IMR-90 (cell line): ENCODE measurements around the gene FNDC3B. TPM values are rescaled to one million over a fixed set of nuclear protein-coding genes. Genes with fewer than 3 reads are reported as not detected.
A peak's percentile ranks its signal among the peaks of the same experiment; 100 is the strongest.

Experiments used
- ATAC-seq: fragments of 200-7000 bp; cut with Tn5 transposase; 2 replicates; pipeline ENCODE4 v1.9.1; 2020; ENCODE audit warnings: low read depth, mild to moderate bottlenecking, moderate library complexity
- BruUV-seq: library from RNA; stranded (reverse); fragments of 400-500 nt; replicated peaks from 2 replicates; lab custom pipeline; 2021; lab: Mats Ljungman, UMichigan
- CTCF ChIA-PET: fragments of 300-600 bp; formaldehyde crosslinking; extraction: SDS; loops from one replicate; lab custom pipeline; 2021; ENCODE audit warnings: antibody characterized with exemption; lab: Yijun Ruan, JAX
- POLR2A ChIA-PET: fragments of 300-600 bp; sonication (Branson Sonifier 250); formaldehyde crosslinking; loops from one replicate; lab custom pipeline; 2022; ENCODE audit warnings: antibody characterized with exemption; ENCODE audit not compliant: unreplicated experiment; lab: Charles Lee
- DNase-seq: peaks from one replicate; pipeline ENCODE4 v3.0.0; 2013
- H2AFZ ChIP-seq: replicated peaks from 2 replicates; pipeline ENCODE3; 2013; ENCODE audit warnings: low read length, mild to moderate bottlenecking; ENCODE audit not compliant: poor library complexity
- H2AK5ac ChIP-seq: 2 replicates; pipeline ENCODE4 v1.6.1; 2013; ENCODE audit warnings: low read depth, low read length, inconsistent platforms
- H2AK9ac ChIP-seq: replicated peaks from 2 replicates; pipeline ENCODE3; 2013; ENCODE audit warnings: mild to moderate bottlenecking, low read depth, low read length, moderate library complexity; ENCODE audit not compliant: poor library complexity
- H2BK120ac ChIP-seq: 2 replicates; pipeline ENCODE4 v1.6.1; 2013; ENCODE audit warnings: low read depth, low read length, inconsistent platforms
- H2BK15ac ChIP-seq: 3 replicates; pipeline ENCODE4 v1.6.1; 2013; ENCODE audit warnings: low read depth, low read length, inconsistent platforms
- H2BK20ac ChIP-seq: 2 replicates; pipeline ENCODE4 v1.6.1; 2013; ENCODE audit warnings: low read depth, mild to moderate bottlenecking, inconsistent platforms, low read length, moderate library complexity
- H2BK5ac ChIP-seq: 2 replicates; pipeline ENCODE4 v1.6.1; 2013; ENCODE audit warnings: mild to moderate bottlenecking, low read depth, low read length, inconsistent platforms; ENCODE audit not compliant: poor library complexity, severe bottlenecking
- H3K14ac ChIP-seq: replicated peaks from 2 replicates; pipeline ENCODE4 v1.6.1; 2013; ENCODE audit warnings: low read depth, low read length, inconsistent platforms
- H3K18ac ChIP-seq: 2 replicates; pipeline ENCODE4 v1.6.1; 2013; ENCODE audit warnings: low read depth, low read length, control low read depth
- H3K23ac ChIP-seq: 2 replicates; pipeline ENCODE4 v1.6.1; 2013; ENCODE audit warnings: low read depth, low read length, inconsistent platforms
- H3K27ac ChIP-seq: 2 replicates; pipeline ENCODE4 v1.5.1; 2013; ENCODE audit warnings: mild to moderate bottlenecking, control low read depth, low read length; ENCODE audit not compliant: insufficient read depth
- H3K27me3 ChIP-seq: 2 replicates; pipeline ENCODE4 v1.6.1; 2013; ENCODE audit warnings: low read length; ENCODE audit not compliant: control insufficient read depth, insufficient read depth
- H3K36me3 ChIP-seq: 2 replicates; pipeline ENCODE4 v1.6.1; 2013; ENCODE audit warnings: low read length, mixed read lengths; ENCODE audit not compliant: control insufficient read depth, insufficient read depth
- H3K4ac ChIP-seq: 2 replicates; pipeline ENCODE4 v1.6.1; 2013; ENCODE audit warnings: low read depth, low read length, inconsistent platforms
- H3K4me1 ChIP-seq: 2 replicates; pipeline ENCODE4 v1.6.1; 2013; ENCODE audit warnings: low read length, mixed read lengths; ENCODE audit not compliant: control insufficient read depth, insufficient read depth
- H3K4me2 ChIP-seq: 2 replicates; pipeline ENCODE4 v1.6.1; 2013; ENCODE audit warnings: low read depth, mild to moderate bottlenecking, control low read depth, low read length, moderate library complexity
- H3K4me3 ChIP-seq: 2 replicates; pipeline ENCODE4 v1.5.1; 2013; ENCODE audit warnings: low read depth, mild to moderate bottlenecking, control low read depth, low read length, moderate library complexity; ENCODE audit not compliant: insufficient read depth
- H3K56ac ChIP-seq: 2 replicates; pipeline ENCODE4 v1.6.1; 2013; ENCODE audit warnings: low read length, inconsistent platforms; ENCODE audit not compliant: insufficient read depth; ENCODE audit errors: extremely low read depth
- H3K79me1 ChIP-seq, 2 experiments: 2 replicates each; pipeline ENCODE4 v1.6.1; 2013; ENCODE audit warnings: low read length in 2 of 2, inconsistent platforms in 1 of 2, low read depth in 1 of 2
- H3K9ac ChIP-seq: 2 replicates; pipeline ENCODE4 v1.6.1; 2013; ENCODE audit warnings: low read depth, low read length, control low read depth
- H3K9me1 ChIP-seq: 2 replicates; pipeline ENCODE4 v1.6.1; 2013; ENCODE audit warnings: low read length, inconsistent platforms; ENCODE audit not compliant: insufficient read depth
- H3K9me3 ChIP-seq: 2 replicates; pipeline ENCODE4 v1.6.1; 2013; ENCODE audit warnings: low read length; ENCODE audit not compliant: control insufficient read depth, insufficient read depth
- H4K20me1 ChIP-seq: 2 replicates; pipeline ENCODE4 v1.6.1; 2013; ENCODE audit warnings: low read length, inconsistent platforms; ENCODE audit not compliant: insufficient read depth
- H4K5ac ChIP-seq: 2 replicates; pipeline ENCODE4 v1.6.1; 2013; ENCODE audit warnings: mild to moderate bottlenecking, low read depth, low read length, control low read depth
- H4K8ac ChIP-seq, 2 experiments: 2 replicates each; pipeline ENCODE4 v1.6.1; 2013; ENCODE audit warnings: low read depth in 2 of 2, low read length in 2 of 2, control low read depth in 1 of 2, inconsistent platforms in 1 of 2
- H4K91ac ChIP-seq: 2 replicates; pipeline ENCODE4 v1.6.1; 2013; ENCODE audit warnings: low read depth, low read length, inconsistent platforms; ENCODE audit not compliant: insufficient read depth
- BHLHE40 ChIP-seq: fragments of 150-350 bp; IDR thresholded peaks from 2 replicates; pipeline ENCODE4 v1.6.1; 2016; ENCODE audit warnings: mild to moderate bottlenecking, low read depth, low read length
- MXI1 ChIP-seq: IDR thresholded peaks from 2 replicates; pipeline ENCODE4 v1.6.1; 2012; ENCODE audit warnings: low read depth, mild to moderate bottlenecking, low read length, moderate library complexity, borderline replicate concordance
- POLR2A ChIP-seq: IDR thresholded peaks from 2 replicates; pipeline ENCODE4 v1.6.1; 2012; ENCODE audit warnings: mild to moderate bottlenecking, low read depth, low read length
- RFX5 ChIP-seq: IDR thresholded peaks from 2 replicates; pipeline ENCODE4 v1.8.0; 2012; ENCODE audit warnings: low read depth, mild to moderate bottlenecking, low read length, moderate library complexity
- SMC3 ChIP-seq: fragments of 150-350 bp; IDR thresholded peaks from 2 replicates; pipeline ENCODE4 v1.6.1; 2016; ENCODE audit warnings: low read depth, mild to moderate bottlenecking, antibody characterized with exemption, low read length, moderate library complexity
- WGBS, 2 experiments: methylation state at CpG; one replicate each; pipeline versions ENCODE4 v1.1.5 to v1.1.7; 2013; ENCODE audit warnings: missing lambda C conversion rate in 2 of 2; ENCODE audit not compliant: insufficient read length in 1 of 2; ENCODE audit errors: extremely low coverage in 2 of 2; 5-methylcytosine and 5-hydroxymethylcytosine counted together
- dilution Hi-C: fragments of 300-500 bp; cut with HindIII; formaldehyde crosslinking; loops from one replicate; pipeline ENCODE4 v1.14.3; 2018; ENCODE audit warnings: low sequenced_read_pairs; ENCODE audit not compliant: unreplicated experiment
- in situ Hi-C: fragments of 300-500 bp; cut with MboI; formaldehyde crosslinking; loops from 3 replicates; pipeline ENCODE4 v1.14.3; 2019; ENCODE audit warnings: low sequenced_read_pairs, inconsistent platforms, mixed read lengths
- intact Hi-C: fragments of 100-400 bp; cut with micrococcal nuclease; formaldehyde crosslinking; loops from 2 replicates; pipeline ENCODE4 v1.10.0; 2022
- polyA plus RNA-seq, 3 experiments: library from polyadenylated mRNA; depleted of rRNA; stranded (reverse); fragments of >200 nt; gene quantifications; 2 replicates each; pipeline ENCODE4 v1.2.3, GENCODE V29; 2012; ENCODE audit warnings: low replicate concordance in 1 of 3
- total RNA-seq: library from RNA; depleted of rRNA; stranded (reverse); fragments of >200 nt; gene quantifications from 2 replicates; pipeline ENCODE4 v1.2.3, GENCODE V29; 2012

FNDC3B gene
- total and polyA plus RNA-seq, 2 of the 4 experiments (the other 2 are of a cell fraction), result 23.9 to 150 TPM

DNA sequence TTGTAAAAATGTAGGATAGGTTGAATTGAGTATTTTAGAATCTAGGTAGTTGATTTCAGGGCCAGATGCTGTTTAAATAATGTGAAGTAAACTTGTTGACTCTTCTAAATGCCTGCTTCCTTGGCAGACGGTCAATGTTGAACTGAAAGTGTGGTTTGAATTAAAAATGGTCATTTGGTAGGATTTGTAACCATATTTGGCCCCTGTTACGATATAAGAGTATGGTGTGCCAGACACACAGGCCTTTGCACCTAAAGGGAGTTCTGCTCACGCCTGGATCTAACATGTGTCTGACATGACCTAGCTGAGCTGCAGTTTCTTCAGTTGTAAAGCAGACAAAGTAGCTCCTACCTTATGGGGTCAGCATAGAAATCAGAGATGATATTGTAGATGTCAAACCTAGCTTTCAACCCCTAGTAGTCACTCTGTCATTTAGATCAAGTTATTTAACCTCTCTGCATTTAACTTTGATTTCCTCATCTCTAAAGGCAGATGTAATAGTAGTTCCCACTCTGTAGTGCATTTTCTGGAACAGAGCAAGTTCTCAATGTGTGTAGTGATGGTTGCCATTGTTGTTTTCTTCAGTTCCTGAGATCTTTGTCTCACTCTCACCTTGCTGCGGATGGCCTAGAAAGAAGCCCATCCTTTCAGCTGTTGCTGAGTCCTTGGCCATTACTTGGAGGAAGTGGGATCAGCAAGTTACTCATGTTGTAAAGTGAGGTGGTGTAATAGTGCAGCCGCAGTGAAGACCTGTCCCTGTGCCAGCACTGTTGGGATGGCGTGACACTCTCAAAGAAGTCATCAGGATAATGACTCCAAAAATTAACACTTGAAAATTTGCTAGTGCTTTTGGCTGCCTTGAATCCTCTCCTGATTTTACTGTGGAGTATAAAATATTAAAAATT, 318.7 kb downstream of the FNDC3B start:
- 100% methylated on average over 2 of the region's 6 CpGs; no CpG with 5 or more reads in 1 of the 2 experiments for WGBS, 2 experiments
- ChIA-PET CTCF (no interaction called here), POLR2A (no interaction called here)
- H3K23ac ChIP-seq, result peak overlapping the region; percentile 67; the same call in 1 of the 2 replicates
- peak overlapping the region; percentile 33 for H2BK5ac ChIP-seq
- no peak overlapping the region for H4K8ac ChIP-seq
- 0 out of 2 replicates have a peak overlapping the region, but pooled peaks have one; percentile 0 for H3K14ac ChIP-seq
- peaks cover 28% of the 10 kb centered on the region for H3K36me3 ChIP-seq
- no peak overlapping the region for H3K9ac ChIP-seq
- no peak overlapping the region for H2AFZ ChIP-seq
- H3K79me1 ChIP-seq, result peaks cover 35 to 60% of the 10 kb centered on the region in 2 experiments
- H4K20me1 ChIP-seq, result peaks cover 42% of the 10 kb centered on the region
- DNase-seq (peak; percentile 24), ATAC-seq (no peak)
- H2AK9ac ChIP-seq, result no peak overlapping the region
- peaks cover 10% of the 10 kb centered on the region for H3K4me1 ChIP-seq
- in situ Hi-C loops (no loop called here), dilution Hi-C loops (no loop called here), intact Hi-C loops (loop anchor here (5.0 kb wide), 1 partner anchor 119 kb away; no protein-coding TSS in a partner anchor)
- H2BK15ac ChIP-seq, result no peak overlapping the region
- no peak overlapping the region for H3K18ac ChIP-seq
- H3K4me2 ChIP-seq, result no peak overlapping the region
- H4K91ac ChIP-seq, result no peak overlapping the region
- no peaks in the 10 kb centered on the region for H3K9me3 ChIP-seq
- H3K27me3 ChIP-seq, result no peaks in the 10 kb centered on the region
- peaks cover 14% of the 10 kb centered on the region for H3K9me1 ChIP-seq
- no peak overlapping the region for H3K4me3 ChIP-seq
- no peak overlapping the region for H2BK20ac ChIP-seq
- H3K4ac ChIP-seq, result no peak overlapping the region
- H4K5ac ChIP-seq, result no peak overlapping the region
- no peak overlapping the region for H2AK5ac ChIP-seq
- H3K27ac ChIP-seq, result no peak overlapping the region
- H2BK120ac ChIP-seq, result no peak overlapping the region
- H3K56ac ChIP-seq, result no peak overlapping the region
- no peak for TF ChIP-seq SMC3
- TF ChIP-seq BHLHE40, result no peak
- no peak for TF ChIP-seq RFX5
- no peak for TF ChIP-seq POLR2A
- TF ChIP-seq MXI1, result no peak
- BruUV-seq, result no TSS peak
